Gastrocnemius medialis (tissue), 4 donors: ENCODE results near the gene SMTN. TPM values are rescaled to one million over a fixed set of nuclear protein-coding genes. Genes with fewer than 3 reads are reported as not detected.
"Not testable (repeated sequence)": the region's sequence is repeated elsewhere in the genome, so short reads cannot be mapped to it uniquely, and the experiment has no call there.

ENCODE experiments used
- ATAC-seq, 2 donors: fragments of 150-250 bp; one replicate each; pipeline ENCODE4 v1.9.1; 2016
- DNase-seq, 2 donors: peaks; one replicate each; pipeline ENCODE4 v3.0.0-alpha.2; 2019
- H3K27ac ChIP-seq, 4 donors: fragments of 200-600 bp; sonication (generic); 1 replicate in 1 of 4; 2 replicates in 3 of 4; pipeline ENCODE4 v1.5.1; 2016 to 2018; ENCODE audit warnings: mild to moderate bottlenecking in 2 of 4, moderate library complexity in 1 of 4
- H3K27me3 ChIP-seq, 3 donors: fragments of 200-600 bp; sonication (generic) in 2 of 3; 1 replicate in 1 of 3; 2 replicates in 2 of 3; pipeline versions ENCODE4 v1.5.1 to v1.6.0; 2016 to 2019; ENCODE audit warnings: mild to moderate bottlenecking in 1 of 3, moderate library complexity in 1 of 3
- H3K36me3 ChIP-seq, 2 donors: fragments of 200-600 bp; sonication (generic) in 1 of 2; one replicate each; pipeline ENCODE4 v1.5.1; 2017 to 2018
- H3K4me1 ChIP-seq, 2 donors: fragments of 200-600 bp; sonication (generic) in 1 of 2; one replicate each; pipeline ENCODE4 v1.5.1; 2016 to 2017; ENCODE audit warnings: mild to moderate bottlenecking in 2 of 2
- H3K4me3 ChIP-seq, 4 donors: fragments of 200-600 bp; sonication (generic) in 3 of 4; 1 replicate in 1 of 4; 2 replicates in 3 of 4; pipeline ENCODE4 v1.5.1; 2016 to 2019; ENCODE audit warnings: mild to moderate bottlenecking in 2 of 4
- H3K9me3 ChIP-seq, 3 donors: fragments of 200-600 bp; sonication (generic) in 2 of 3; 1 replicate in 1 of 3; 2 replicates in 2 of 3; pipeline ENCODE4 v1.5.1; 2016 to 2019
- CTCF ChIP-seq, 5 experiments: fragments of 450-650 bp in 3 of 5; fragments of 200-600 bp in 2 of 5; sonication (generic) in 2 of 5; IDR thresholded peaks in 4 of 5; conservative IDR thresholded peaks in 1 of 5; 1 replicate in 4 of 5; 2 replicates in 1 of 5; pipeline ENCODE4 v1.5.1; 2016 to 2019; ENCODE audit warnings: antibody characterized with exemption in 5 of 5, mild to moderate bottlenecking in 3 of 5, moderate library complexity in 3 of 5
- POLR2A ChIP-seq, 2 donors: fragments of 450-650 bp; IDR thresholded peaks; one replicate each; pipeline ENCODE4 v1.6.1; 2017; ENCODE audit warnings: antibody characterized with exemption in 2 of 2, mild to moderate bottlenecking in 2 of 2, moderate library complexity in 2 of 2
- in situ Hi-C, 4 donors: fragments of 200-750 bp; cut with MboI; loops; one replicate each; pipeline versions ENCODE4 v1.15.0 to v1.8.0; 2017; ENCODE audit warnings: low sequenced_read_pairs in 4 of 4
- intact Hi-C: fragments of 100-400 bp; cut with DNase I; formaldehyde crosslinking; loops from one replicate; pipeline ENCODE4 v1.15.1; 2023; ENCODE audit warnings: low total_unique reads
- total RNA-seq, 4 donors: library from RNA; depleted of rRNA; stranded (reverse); fragments of >200 nt; gene quantifications; one replicate each; pipeline versions ENCODE4 v1.1.0 to v1.2.3, GENCODE V29; 2016

SMTN gene
- total RNA-seq, 4 donors from 2014 or later, result 39.5 to 104 (median 45.3) TPM

GRCh38 chr22:31073545-31074145 is 7.5 kb upstream of the SMTN start:
- H3K27ac ChIP-seq, result peak overlapping the region in 3 of 4 donors; percentile 15 to 82 (median 77)

GRCh38 chr22:31075961-31076360 is 5.2 kb upstream of the SMTN start:
- Histone ChIP-seq H3K27me3 (no peaks in the 10 kb centered on the region), H3K4me3 (no peak overlapping the region), H3K4me1 (peaks cover 8 to 9% of the 10 kb centered on the region in 2 donors), H3K27ac (peak overlapping the region; percentile 71 to 82 (median 74)), H3K36me3 (no peaks in the 10 kb centered on the region), H3K9me3 (no peaks in the 10 kb centered on the region)
- DNase-seq, result peak; percentile 58 to 78
- intact Hi-C loops, result no loop called here
- TF ChIP-seq POLR2A (IDR thresholded peaks at IDR 0.05) (no peak), CTCF (IDR thresholded peaks at IDR 0.05 in 4 of 5, conservative IDR thresholded peaks at IDR 0.05 in 1 of 5) (no peak)
- in situ Hi-C loops, result no loop called here
- ATAC-seq, result peak; percentile 56 to 57

More at GRCh38 chr22:31073545-31074145, 7.5 kb upstream of the SMTN start:
- in situ Hi-C loops, H3K27me3 ChIP-seq, intact Hi-C loops, DNase-seq, H3K9me3 ChIP-seq, H3K4me1 ChIP-seq, H3K4me3 ChIP-seq, H3K36me3 ChIP-seq, ATAC-seq: not testable (repeated sequence)

- ATAC-seq, result no peak
- no peak overlapping the region for H3K4me3 ChIP-seq
- H3K9me3 ChIP-seq, result no peaks in the 10 kb centered on the region
- DNase-seq, result no peak
- peaks cover 9 to 19% of the 10 kb centered on the region in 2 donors for H3K4me1 ChIP-seq
- no peaks in the 10 kb centered on the region for H3K27me3 ChIP-seq
- in situ Hi-C loops, result no loop called here
- H3K36me3 ChIP-seq, result no peaks in the 10 kb centered on the region
- no peak for TF ChIP-seq CTCF (IDR thresholded peaks at IDR 0.05 in 4 of 5, conservative IDR thresholded peaks at IDR 0.05 in 1 of 5)
- no peak for TF ChIP-seq POLR2A (IDR thresholded peaks at IDR 0.05)
- no peak overlapping the region for H3K27ac ChIP-seq
- intact Hi-C loops, result no loop called here
Observed at GRCh38 chr22:31077681-31078080, 3.4 kb upstream of the SMTN start.

GRCh38 chr22:31078389-31078788 is 2.7 kb upstream of the SMTN start:
- H3K27ac ChIP-seq, ATAC-seq, H3K27me3 ChIP-seq, H3K9me3 ChIP-seq, intact Hi-C loops, H3K4me3 ChIP-seq, DNase-seq, H3K36me3 ChIP-seq, in situ Hi-C loops: not testable (repeated sequence)
- H3K4me1 ChIP-seq, result peaks cover 16 to 26% of the 10 kb centered on the region in 2 donors

- no peak for ATAC-seq
- in situ Hi-C loops, result no loop called here
- H3K27me3 ChIP-seq, result no peaks in the 10 kb centered on the region
- TF ChIP-seq POLR2A (IDR thresholded peaks at IDR 0.05), result no peak
- TF ChIP-seq CTCF (IDR thresholded peaks at IDR 0.05 in 4 of 5, conservative IDR thresholded peaks at IDR 0.05 in 1 of 5), result no peak
- H3K4me3 ChIP-seq, result no peak overlapping the region
- no peak for DNase-seq
- no peaks in the 10 kb centered on the region for H3K36me3 ChIP-seq
- intact Hi-C loops, result no loop called here
- peaks cover 22 to 34% of the 10 kb centered on the region in 2 donors for H3K4me1 ChIP-seq
- H3K9me3 ChIP-seq, result no peaks in the 10 kb centered on the region
- H3K27ac ChIP-seq, result no peak overlapping the region
Observed at GRCh38 chr22:31079095-31079642, 1.9 kb upstream of the SMTN start.
